Stimulated activated CD4-positive, alpha-beta T cell treated with anti-CD3 and anti-CD28 coated beads, Interleukin-4, amount 100 ng/mL, for 4 hours (primary cell): Measurements from ENCODE around the gene MRTFB.
"Not testable (repeated sequence)": the region's sequence is repeated elsewhere in the genome, so short reads cannot be mapped to it uniquely, and the experiment has no call there.

ENCODE experiments used
- DNase-seq, 2 experiments: peaks; one replicate each; pipeline ENCODE4 v3.0.0-alpha.2; 2020

MRTFB gene

GRCh38 chr16:14140923-14141322, 69.8 kb downstream of the MRTFB start:
- DNase-seq = no peak

GRCh38 chr16:14146445-14146844, 75.3 kb downstream of the MRTFB start:
- DNase-seq = no peak

GRCh38 chr16:14148016-14148415, 76.9 kb downstream of the MRTFB start:
- DNase-seq = no peak

GRCh38 chr16:14148569-14148968, 77.5 kb downstream of the MRTFB start:
- no peak for DNase-seq

GRCh38 chr16:14150796-14151195, 79.7 kb downstream of the MRTFB start:
- DNase-seq = no peak

- DNase-seq = no peak
Observed at GRCh38 chr16:14151256-14152030, 80.3 kb downstream of the MRTFB start.

GRCh38 chr16:14155572-14156190, 84.6 kb downstream of the MRTFB start:
- DNase-seq = no peak

GRCh38 chr16:14164916-14165662, 94.0 kb downstream of the MRTFB start:
- DNase-seq = no peak

- no peak for DNase-seq
Observed at GRCh38 chr16:14168146-14168545, 97.0 kb downstream of the MRTFB start.

- DNase-seq = no peak
Observed at GRCh38 chr16:14172200-14172809, 101.2 kb downstream of the MRTFB start.

- DNase-seq = no peak
Observed at GRCh38 chr16:14175086-14175485, 104.0 kb downstream of the MRTFB start.

GRCh38 chr16:14177704-14178103, 106.6 kb downstream of the MRTFB start:
- no peak for DNase-seq

- no peak for DNase-seq
Observed at GRCh38 chr16:14179116-14179515, 108.0 kb downstream of the MRTFB start.

- no peak for DNase-seq
Observed at GRCh38 chr16:14180481-14180944, 109.4 kb downstream of the MRTFB start.

GRCh38 chr16:14181371-14182050, 110.4 kb downstream of the MRTFB start:
- DNase-seq = no peak

GRCh38 chr16:14182999-14183398, 111.9 kb downstream of the MRTFB start:
- DNase-seq = no peak

GRCh38 chr16:14183962-14184361, 112.8 kb downstream of the MRTFB start:
- not testable (repeated sequence) for DNase-seq

- no peak for DNase-seq
Observed at GRCh38 chr16:14186007-14186794, 115.1 kb downstream of the MRTFB start.

GRCh38 chr16:14186795-14187221, 115.7 kb downstream of the MRTFB start:
- no peak for DNase-seq

- no peak for DNase-seq
Observed at GRCh38 chr16:14187517-14188338, 116.6 kb downstream of the MRTFB start.
